ENCODE results near the gene DCST1.

Gene DCST1

GRCh38 chr1:155001425-155001674, 32.3 kb upstream of the DCST1 start:
- DNase-seq = no peak

GRCh38 chr1:155001675-155002463, 31.8 kb upstream of the DCST1 start:
- DNase-seq = peak; percentile 98 to 99

- no peak for DNase-seq
Observed at GRCh38 chr1:155002464-155003226, 31.0 kb upstream of the DCST1 start, which contains the start of gene ZBTB7B. Gene ZBTB7B (plus strand): TSS chr1:155002802. CDS start chr1:155014661, 11,859 bp downstream.

- DNase-seq = peak in 1 of 2 donors; percentile 26
Observed at GRCh38 chr1:155003227-155003765, 30.3 kb upstream of the DCST1 start.

- peak in 1 of 2 donors; percentile 17 for DNase-seq
Observed at GRCh38 chr1:155003766-155004351, 29.8 kb upstream of the DCST1 start.

- DNase-seq = no peak
Observed at GRCh38 chr1:155004352-155005075, 29.1 kb upstream of the DCST1 start.

- DNase-seq = peak in 1 of 2 donors; percentile 33
Observed at GRCh38 chr1:155005076-155006011, 28.3 kb upstream of the DCST1 start.

- peak; percentile 29 to 53 for DNase-seq
Observed at GRCh38 chr1:155006601-155007101, 27.0 kb upstream of the DCST1 start.

- DNase-seq = no peak
Observed at GRCh38 chr1:155007251-155007828, 26.3 kb upstream of the DCST1 start.

GRCh38 chr1:155008015-155008941, 25.3 kb upstream of the DCST1 start:
- peak; percentile 70 to 74 for DNase-seq

GRCh38 chr1:155009221-155009711, 24.4 kb upstream of the DCST1 start:
- peak in 1 of 2 donors; percentile 44 for DNase-seq

- no peak for DNase-seq
Observed at GRCh38 chr1:155009742-155010141, 23.9 kb upstream of the DCST1 start.

- peak in 1 of 2 donors; percentile 45 for DNase-seq
Observed at GRCh38 chr1:155010211-155010918, 23.3 kb upstream of the DCST1 start.

GRCh38 chr1:155011004-155011416, 22.6 kb upstream of the DCST1 start:
- no peak for DNase-seq

GRCh38 chr1:155011437-155012025, 22.1 kb upstream of the DCST1 start:
- no peak for DNase-seq

- peak in 1 of 2 donors; percentile 28 for DNase-seq
Observed at GRCh38 chr1:155012026-155012546, 21.5 kb upstream of the DCST1 start.

- no peak for DNase-seq
Observed at GRCh38 chr1:155012776-155013602, 20.6 kb upstream of the DCST1 start.
